ENCODE results near the gene CHD2. TPM values are rescaled to one million over a fixed set of nuclear protein-coding genes. Genes with fewer than 3 reads are reported as not detected.

CHD2 gene
- total RNA-seq, 1 donor from 2014 or later, result 105 TPM

- no peak for DNase-seq (ENCODE audit: low read depth)
- Mint-ChIP-seq H3K4me1 (ENCODE audit: low read depth, unreplicated experiment) (peaks cover 8% of the 10 kb centered on the region), H3K27ac (ENCODE audit: unreplicated experiment) (no peak overlapping the region), H3K27me3 (ENCODE audit: low read depth, unreplicated experiment) (no peaks in the 10 kb centered on the region), H3K4me3 (ENCODE audit: unreplicated experiment) (no peak overlapping the region), H3K9me3 (ENCODE audit: unreplicated experiment) (peaks cover 8% of the 10 kb centered on the region), H3K36me3 (ENCODE audit: low read depth, unreplicated experiment) (peaks cover 11% of the 10 kb centered on the region)
- H3K27ac ChIP-seq (ENCODE audit: low read depth, low read length), result no peak overlapping the region
- H3K79me2 ChIP-seq (ENCODE audit: insufficient read depth, low read length), result no peaks in the 10 kb centered on the region
- H2AFZ ChIP-seq (ENCODE audit: low read depth, low read length), result no peak overlapping the region
- peaks cover 4% of the 10 kb centered on the region for H3K9me3 ChIP-seq (ENCODE audit: insufficient read depth, low read depth, low read length)
- H3K27me3 ChIP-seq (ENCODE audit: insufficient read depth, low read length), result peaks cover 11% of the 10 kb centered on the region
- no peak overlapping the region for H3K4me3 ChIP-seq (ENCODE audit: insufficient read depth, low read depth, low read length)
- H3K36me3 ChIP-seq (ENCODE audit: insufficient read depth, low read length), result no peaks in the 10 kb centered on the region
- no peak for TF ChIP-seq EZH2 (IDR thresholded peaks at IDR 0.05; ENCODE audit: insufficient read depth, low read length)
- TF ChIP-seq CTCF (IDR thresholded peaks at IDR 0.05; ENCODE audit: insufficient read depth, low read depth, low read length), result no peak
- no peak overlapping the region for H3K9ac ChIP-seq (ENCODE audit: low read length)
- H3K4me1 ChIP-seq (ENCODE audit: insufficient read depth, low read length), result no peaks in the 10 kb centered on the region
- no peaks in the 10 kb centered on the region for H4K20me1 ChIP-seq (ENCODE audit: insufficient read depth, low read length)
- no peak for FAIRE-seq
- no peak overlapping the region for H3K4me2 ChIP-seq (ENCODE audit: low read length)
These were observed 148.2 kb downstream of the CHD2 start for GRCh38 chr15:93048426-93048721.

- no peak for FAIRE-seq
- peaks cover 12% of the 10 kb centered on the region for H3K36me3 Mint-ChIP-seq (ENCODE audit: low read depth, unreplicated experiment)
These were observed 148.6 kb downstream of the CHD2 start for GRCh38 chr15:93048759-93049161.

More at GRCh38 chr15:93048759-93049161, 148.6 kb downstream of the CHD2 start:
- no peak for TF ChIP-seq CTCF (IDR thresholded peaks at IDR 0.05; ENCODE audit: insufficient read depth, low read depth, low read length)
- no peak for TF ChIP-seq EZH2 (IDR thresholded peaks at IDR 0.05; ENCODE audit: insufficient read depth, low read length)
- Mint-ChIP-seq H3K27ac (ENCODE audit: unreplicated experiment) (no peak overlapping the region), H3K4me1 (ENCODE audit: low read depth, unreplicated experiment) (peaks cover 5% of the 10 kb centered on the region), H3K27me3 (ENCODE audit: low read depth, unreplicated experiment) (no peaks in the 10 kb centered on the region), H3K9me3 (ENCODE audit: unreplicated experiment) (peaks cover 8% of the 10 kb centered on the region), H3K4me3 (ENCODE audit: unreplicated experiment) (no peak overlapping the region)
- Histone ChIP-seq H3K4me3 (ENCODE audit: insufficient read depth, low read depth, low read length) (no peak overlapping the region), H4K20me1 (ENCODE audit: insufficient read depth, low read length) (no peaks in the 10 kb centered on the region), H3K9me3 (ENCODE audit: insufficient read depth, low read depth, low read length) (peaks cover 4% of the 10 kb centered on the region), H3K4me1 (ENCODE audit: insufficient read depth, low read length) (no peaks in the 10 kb centered on the region), H2AFZ (ENCODE audit: low read depth, low read length) (no peak overlapping the region), H3K4me2 (ENCODE audit: low read length) (no peak overlapping the region), H3K27me3 (ENCODE audit: insufficient read depth, low read length) (peaks cover 11% of the 10 kb centered on the region), H3K79me2 (ENCODE audit: insufficient read depth, low read length) (no peaks in the 10 kb centered on the region), H3K9ac (ENCODE audit: low read length) (no peak overlapping the region), H3K36me3 (ENCODE audit: insufficient read depth, low read length) (no peaks in the 10 kb centered on the region), H3K27ac (ENCODE audit: low read depth, low read length) (no peak overlapping the region)
- peak; percentile 32 for DNase-seq (ENCODE audit: low read depth)

All from astrocyte (in vitro differentiated cells and primary cell).